Measurements from ENCODE around the gene GALNS. TPM values are rescaled to one million over a fixed set of nuclear protein-coding genes. Genes with fewer than 3 reads are reported as not detected.
A peak's percentile ranks its signal among the peaks of the same experiment; 100 is the strongest.

Gene GALNS
- total RNA-seq, 6 experiments from 2014 or later: 16.6 to 20.7 (median 18.2) TPM

GRCh38 chr16:88769617-88770460, 86.9 kb downstream of the GALNS start:
- H3K27ac Mint-ChIP-seq: no peak overlapping the region
- no peaks in the 10 kb centered on the region; the same call in 1 of the 2 replicates for H3K27me3 Mint-ChIP-seq (ENCODE audit: insufficient read depth)
- no peak for TF ChIP-seq CTCF (IDR thresholded peaks at IDR 0.05)
- peaks cover 4% of the 10 kb centered on the region; the same call in 1 of the 2 replicates for H3K36me3 Mint-ChIP-seq (ENCODE audit: low read depth)
- H3K4me1 Mint-ChIP-seq (ENCODE audit: low read depth): peaks cover 66% of the 10 kb centered on the region
- H3K9me3 Mint-ChIP-seq: no peaks in the 10 kb centered on the region
- H3K4me3 Mint-ChIP-seq: no peak overlapping the region
- no peak for DNase-seq

- H3K36me3 Mint-ChIP-seq (ENCODE audit: low read depth): peaks cover 10% of the 10 kb centered on the region; the same call in 1 of the 2 replicates
- peaks cover 61% of the 10 kb centered on the region for H3K4me1 Mint-ChIP-seq (ENCODE audit: low read depth)
- no peaks in the 10 kb centered on the region for H3K9me3 Mint-ChIP-seq
- no peak for TF ChIP-seq CTCF (IDR thresholded peaks at IDR 0.05)
- no peak overlapping the region for H3K4me3 Mint-ChIP-seq
- no peak for DNase-seq
- peaks cover 2% of the 10 kb centered on the region for H3K27me3 Mint-ChIP-seq (ENCODE audit: insufficient read depth)
- H3K27ac Mint-ChIP-seq: peak overlapping the region; percentile 53; the same call in 1 of the 2 replicates
Measured at GRCh38 chr16:88768071-88768783, 88.5 kb downstream of the GALNS start.

- H3K27ac Mint-ChIP-seq: peak overlapping the region; percentile 53; the same call in 1 of the 2 replicates
- no peaks in the 10 kb centered on the region for H3K9me3 Mint-ChIP-seq
- TF ChIP-seq CTCF (IDR thresholded peaks at IDR 0.05): no peak
- H3K4me1 Mint-ChIP-seq (ENCODE audit: low read depth): peaks cover 58% of the 10 kb centered on the region
- no peak for DNase-seq
- peaks cover 2% of the 10 kb centered on the region for H3K27me3 Mint-ChIP-seq (ENCODE audit: insufficient read depth)
- H3K4me3 Mint-ChIP-seq: no peak overlapping the region
- H3K36me3 Mint-ChIP-seq (ENCODE audit: low read depth): peaks cover 11% of the 10 kb centered on the region; the same call in 1 of the 2 replicates
Measured at GRCh38 chr16:88767546-88768070, 89.1 kb downstream of the GALNS start.

GRCh38 chr16:88766975-88767374, 89.8 kb downstream of the GALNS start:
- no peak for DNase-seq
- H3K27me3 Mint-ChIP-seq (ENCODE audit: insufficient read depth): peaks cover 2% of the 10 kb centered on the region
- H3K9me3 Mint-ChIP-seq: no peaks in the 10 kb centered on the region
- H3K4me3 Mint-ChIP-seq: no peak overlapping the region
- H3K36me3 Mint-ChIP-seq (ENCODE audit: low read depth): peaks cover 11% of the 10 kb centered on the region; the same call in 1 of the 2 replicates
- no peak for TF ChIP-seq CTCF (IDR thresholded peaks at IDR 0.05)
- H3K27ac Mint-ChIP-seq: peak overlapping the region; percentile 8; the same call in 1 of the 2 replicates
- peaks cover 52% of the 10 kb centered on the region for H3K4me1 Mint-ChIP-seq (ENCODE audit: low read depth)

- no peak for TF ChIP-seq CTCF (IDR thresholded peaks at IDR 0.05)
- H3K9me3 Mint-ChIP-seq: no peaks in the 10 kb centered on the region
- H3K27me3 Mint-ChIP-seq (ENCODE audit: insufficient read depth): peaks cover 2% of the 10 kb centered on the region
- peaks cover 11% of the 10 kb centered on the region; the same call in 1 of the 2 replicates for H3K36me3 Mint-ChIP-seq (ENCODE audit: low read depth)
- H3K4me1 Mint-ChIP-seq (ENCODE audit: low read depth): peaks cover 46% of the 10 kb centered on the region
- H3K27ac Mint-ChIP-seq: no peak overlapping the region
- DNase-seq: peak; percentile 56
- H3K4me3 Mint-ChIP-seq: no peak overlapping the region; the same call in 1 of the 2 replicates
Measured at GRCh38 chr16:88764913-88765349, 91.8 kb downstream of the GALNS start.
